Head of caudate nucleus (tissue), 42 donors: ENCODE measurements around the gene PDZD2.
A peak's percentile ranks its signal among the peaks of the same experiment; 100 is the strongest.

ENCODE experiments used
- DNase-seq, 42 donors: peaks; one replicate each; pipeline versions ENCODE4 v3.0.0 to v3.0.0-alpha.2; 2020 to 2021; ENCODE audit warnings: mixed read lengths in 7 of 42
- intact Hi-C: fragments of 100-400 bp; cut with DNase I; formaldehyde crosslinking; loops from one replicate; pipeline ENCODE4 v1.15.0; 2022

Gene PDZD2

DNA sequence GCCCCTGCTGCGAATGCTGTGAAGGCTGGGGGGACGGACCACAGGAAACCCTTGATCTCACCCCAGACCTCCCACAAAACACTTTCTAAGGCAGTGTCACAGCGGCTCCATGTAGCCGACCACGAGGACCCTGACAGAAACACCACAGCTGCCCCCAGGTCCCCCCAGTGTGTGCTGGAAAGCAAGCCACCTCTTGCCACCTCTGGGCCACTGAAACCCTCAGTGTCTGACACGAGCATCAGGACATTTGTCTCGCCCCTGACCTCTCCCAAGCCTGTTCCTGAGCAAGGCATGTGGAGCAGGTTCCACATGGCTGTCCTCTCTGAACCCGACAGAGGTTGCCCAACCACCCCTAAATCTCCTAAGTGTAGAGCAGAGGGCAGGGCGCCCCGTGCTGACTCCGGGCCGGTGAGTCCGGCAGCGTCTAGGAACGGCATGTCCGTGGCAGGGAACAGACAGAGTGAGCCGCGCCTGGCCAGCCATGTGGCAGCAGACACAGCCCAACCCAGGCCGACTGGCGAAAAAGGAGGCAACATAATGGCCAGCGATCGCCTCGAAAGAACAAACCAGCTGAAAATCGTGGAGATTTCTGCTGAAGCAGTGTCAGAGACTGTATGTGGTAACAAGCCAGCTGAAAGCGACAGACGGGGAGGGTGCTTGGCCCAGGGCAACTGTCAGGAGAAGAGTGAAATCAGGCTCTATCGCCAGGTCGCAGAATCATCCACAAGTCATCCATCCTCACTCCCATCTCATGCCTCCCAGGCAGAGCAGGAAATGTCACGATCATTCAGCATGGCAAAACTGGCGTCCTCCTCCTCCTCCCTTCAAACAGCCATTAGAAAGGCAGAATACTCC lies 450.4 kb downstream of the PDZD2 start:
- peak in 6 of 42 donors; percentile 9 to 41 (median 30) for DNase-seq
- intact Hi-C loops, result loop anchor here (10.0 kb wide), 1 partner anchor 505 kb away; no protein-coding TSS in a partner anchor

DNA sequence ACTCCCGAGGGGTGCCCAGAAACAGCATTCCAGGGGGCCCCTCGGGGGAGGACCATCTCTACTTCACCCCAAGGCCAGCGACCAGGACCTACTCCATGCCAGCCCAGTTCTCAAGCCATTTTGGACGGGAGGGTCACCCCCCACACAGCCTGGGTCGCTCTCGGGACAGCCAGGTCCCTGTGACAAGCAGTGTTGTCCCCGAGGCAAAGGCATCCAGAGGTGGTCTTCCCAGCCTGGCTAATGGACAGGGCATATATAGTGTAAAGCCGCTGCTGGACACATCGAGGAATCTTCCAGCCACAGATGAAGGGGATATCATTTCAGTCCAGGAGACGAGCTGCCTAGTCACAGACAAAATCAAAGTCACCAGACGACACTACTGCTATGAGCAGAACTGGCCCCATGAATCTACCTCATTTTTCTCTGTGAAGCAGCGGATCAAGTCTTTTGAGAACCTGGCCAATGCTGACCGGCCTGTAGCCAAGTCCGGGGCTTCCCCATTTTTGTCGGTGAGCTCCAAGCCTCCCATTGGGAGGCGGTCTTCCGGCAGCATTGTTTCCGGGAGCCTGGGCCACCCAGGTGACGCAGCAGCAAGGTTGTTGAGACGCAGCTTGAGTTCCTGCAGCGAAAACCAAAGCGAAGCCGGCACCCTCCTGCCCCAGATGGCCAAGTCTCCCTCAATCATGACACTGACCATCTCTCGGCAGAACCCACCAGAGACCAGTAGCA lies 451.3 kb downstream of the PDZD2 start:
- intact Hi-C loops, result loop anchor here (5.0 kb wide), 1 partner anchor 263 kb away; no protein-coding TSS in a partner anchor

DNA sequence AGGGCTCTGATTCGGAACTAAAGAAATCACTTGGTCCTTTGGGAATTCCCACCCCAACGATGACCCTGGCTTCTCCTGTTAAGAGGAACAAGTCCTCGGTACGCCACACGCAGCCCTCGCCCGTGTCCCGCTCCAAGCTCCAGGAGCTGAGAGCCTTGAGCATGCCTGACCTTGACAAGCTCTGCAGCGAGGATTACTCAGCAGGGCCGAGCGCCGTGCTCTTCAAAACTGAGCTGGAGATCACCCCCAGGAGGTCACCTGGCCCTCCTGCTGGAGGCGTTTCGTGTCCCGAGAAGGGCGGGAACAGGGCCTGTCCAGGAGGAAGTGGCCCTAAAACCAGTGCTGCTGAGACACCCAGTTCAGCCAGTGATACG lies 451.8 kb downstream of the PDZD2 start:
- DNase-seq, result peak in 5 of 42 donors; percentile 5 to 37 (median 35)
- intact Hi-C loops, result loop anchor here (5.0 kb wide), 1 partner anchor 263 kb away; no protein-coding TSS in a partner anchor

More for the DNA sequence above, 451.3 kb downstream of the PDZD2 start:
- DNase-seq, result peak in 6 of 42 donors; percentile 5 to 39 (median 24)

DNA sequence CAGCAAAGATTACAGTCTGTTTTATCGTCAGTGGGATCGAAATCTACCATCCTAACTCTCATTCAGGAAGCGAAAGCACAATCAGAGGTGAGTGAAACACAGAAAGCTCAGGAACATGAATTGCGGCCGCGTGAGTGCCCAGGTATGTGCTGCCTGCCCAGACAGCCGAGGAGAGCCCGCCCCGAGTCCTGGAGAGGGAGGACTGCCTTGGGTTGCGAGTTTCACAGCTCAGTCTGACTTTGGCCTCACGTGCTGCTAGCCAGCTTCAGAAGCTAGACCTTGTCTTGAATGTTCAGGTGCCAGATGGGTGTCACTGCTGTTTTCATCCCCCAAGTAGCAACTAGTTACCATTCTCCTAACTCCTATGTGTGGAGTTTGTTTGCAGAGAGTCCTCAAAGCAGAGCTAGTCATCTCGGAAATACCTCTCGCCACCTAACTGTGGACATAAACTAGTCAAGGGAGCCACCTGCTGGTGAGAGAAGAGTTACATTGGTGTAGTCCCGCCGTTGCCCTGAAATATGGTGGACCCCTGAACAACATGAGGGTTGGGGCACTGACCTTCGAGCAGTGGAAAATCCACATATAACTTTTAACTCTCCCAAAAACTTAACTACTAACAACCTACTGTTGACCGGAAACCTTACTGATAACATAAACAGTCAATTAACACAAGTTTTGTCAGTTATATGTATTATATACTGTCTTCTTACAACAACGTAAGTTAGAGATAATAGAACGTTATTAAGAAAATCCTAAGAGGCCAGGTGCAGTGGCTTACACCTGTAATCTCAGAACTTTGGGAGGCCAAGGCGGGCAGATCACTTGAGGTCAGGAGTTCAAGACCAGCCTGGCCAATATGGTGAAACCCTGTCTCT lies 454.2 kb downstream of the PDZD2 start:
- intact Hi-C loops, result loop anchor here (5.0 kb wide), 1 partner anchor 266 kb away; no protein-coding TSS in a partner anchor
- DNase-seq, result peak in 38 of 42 donors; percentile 37 to 91 (median 72)

DNA sequence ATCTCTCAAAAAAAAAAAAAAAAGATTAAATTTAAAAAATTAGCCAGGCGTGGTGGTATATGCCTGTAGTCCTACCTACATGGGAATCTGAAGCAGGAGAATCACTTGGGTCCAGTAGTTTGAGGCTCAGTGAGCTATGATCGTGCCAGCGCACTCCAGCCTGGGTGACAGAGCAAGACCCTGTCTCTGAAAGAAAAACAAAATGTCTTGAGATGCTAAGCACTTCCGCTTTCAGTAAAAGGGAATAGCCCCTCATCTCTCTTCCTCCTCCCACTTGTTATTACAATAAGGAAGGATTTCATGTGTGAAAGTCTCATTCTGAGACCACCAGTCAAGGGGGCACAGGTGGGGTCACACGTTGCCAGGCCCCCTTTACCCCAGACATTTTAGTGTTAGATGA lies 455.8 kb downstream of the PDZD2 start:
- intact Hi-C loops, result loop anchor here (5.0 kb wide), 1 partner anchor 267 kb away; no protein-coding TSS in a partner anchor
- peak in 4 of 42 donors; percentile 2 to 33 (median 10) for DNase-seq

DNA sequence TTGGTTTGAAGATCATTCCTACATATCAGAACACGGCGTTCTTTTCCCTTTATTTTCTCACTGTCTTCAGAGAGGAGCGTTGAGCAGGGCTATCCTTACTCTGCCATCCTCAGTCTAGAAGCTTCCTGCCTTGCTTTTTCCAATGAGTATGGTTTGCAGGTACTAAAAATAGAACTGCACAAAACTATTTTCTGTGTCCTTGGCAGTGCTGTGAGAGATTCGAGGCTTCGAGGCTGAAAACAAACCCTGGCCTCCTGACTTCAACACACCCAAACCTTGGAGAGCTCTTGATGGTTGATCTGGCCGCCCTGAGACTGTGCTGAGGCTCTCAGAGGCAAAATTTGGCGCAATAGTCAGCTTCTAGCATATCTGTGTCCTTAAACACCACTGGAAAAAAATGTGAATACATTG lies 456.3 kb downstream of the PDZD2 start:
- intact Hi-C loops, result no loop called here
- DNase-seq, result peak in 6 of 42 donors; percentile 2 to 41 (median 14)

DNA sequence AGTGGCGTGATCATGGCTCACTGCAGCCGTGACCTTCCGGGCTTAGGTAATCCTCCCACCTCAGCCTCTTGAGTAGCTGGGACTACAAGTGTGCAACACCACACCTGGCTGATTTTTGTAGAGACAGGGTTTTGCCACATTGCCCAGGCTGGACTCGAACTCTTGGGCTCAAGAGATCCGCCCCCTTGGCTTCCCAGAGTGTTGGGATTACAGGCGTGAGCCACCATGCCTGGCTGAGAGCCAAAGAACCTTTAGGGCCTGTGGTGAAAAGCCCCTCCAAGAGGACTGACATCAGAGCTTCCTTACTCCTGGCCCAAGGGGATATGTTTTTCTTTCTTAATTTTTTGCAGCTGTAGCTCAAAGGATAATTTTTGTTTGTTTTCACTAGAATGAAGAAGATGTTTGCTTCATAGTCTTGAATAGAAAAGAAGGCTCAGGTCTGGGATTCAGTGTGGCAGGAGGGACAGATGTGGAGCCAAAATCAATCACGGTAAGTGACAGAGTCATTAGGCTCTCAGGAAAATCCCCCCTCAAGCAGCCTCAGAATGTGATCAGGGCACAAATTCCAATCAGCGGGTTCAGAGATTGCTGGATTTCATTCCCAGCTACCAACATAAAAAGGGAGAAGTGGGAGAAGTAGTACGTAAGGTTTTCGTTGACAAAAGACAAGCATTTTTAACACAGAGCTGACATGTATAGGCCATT lies 458.1 kb downstream of the PDZD2 start:
- peak in 3 of 42 donors; percentile 7 to 35 (median 14) for DNase-seq
- intact Hi-C loops, result no loop called here

DNA sequence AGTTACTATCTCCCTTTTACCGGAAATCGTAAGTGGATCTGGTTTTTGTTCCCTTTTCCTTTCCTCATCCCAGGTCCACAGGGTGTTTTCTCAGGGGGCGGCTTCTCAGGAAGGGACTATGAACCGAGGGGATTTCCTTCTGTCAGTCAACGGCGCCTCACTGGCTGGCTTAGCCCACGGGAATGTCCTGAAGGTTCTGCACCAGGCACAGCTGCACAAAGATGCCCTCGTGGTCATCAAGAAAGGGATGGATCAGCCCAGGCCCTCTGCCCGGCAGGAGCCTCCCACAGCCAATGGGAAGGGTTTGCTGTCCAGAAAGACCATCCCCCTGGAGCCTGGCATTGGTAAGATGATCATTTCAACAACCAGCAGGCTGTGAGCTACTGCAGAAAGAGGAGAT lies 459.4 kb downstream of the PDZD2 start:
- peak in 15 of 42 donors; percentile 10 to 69 (median 32) for DNase-seq
- intact Hi-C loops, result no loop called here

DNA sequence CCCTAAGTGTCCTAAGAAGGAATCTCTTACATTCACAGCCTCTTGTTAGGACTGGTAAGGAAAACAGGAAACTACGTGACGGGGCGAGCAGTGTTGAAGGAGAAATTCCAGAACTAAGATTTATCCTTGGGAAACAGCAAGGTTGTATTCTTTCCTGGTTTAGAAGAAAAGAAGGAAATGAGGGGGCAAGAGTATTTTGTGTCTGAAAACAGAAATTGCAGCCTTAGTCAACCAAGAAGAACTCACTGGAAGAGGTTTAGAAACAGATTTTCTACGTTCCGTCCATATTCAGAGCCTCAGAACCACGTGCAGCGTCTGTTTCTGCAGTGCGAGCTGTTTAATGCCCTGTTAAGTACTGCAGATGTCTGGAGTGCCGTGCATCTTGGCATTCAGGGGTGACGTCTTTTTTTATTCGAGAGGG lies 460.0 kb downstream of the PDZD2 start:
- intact Hi-C loops, result no loop called here
- peak in 1 of 42 donors; percentile 15 for DNase-seq

DNA sequence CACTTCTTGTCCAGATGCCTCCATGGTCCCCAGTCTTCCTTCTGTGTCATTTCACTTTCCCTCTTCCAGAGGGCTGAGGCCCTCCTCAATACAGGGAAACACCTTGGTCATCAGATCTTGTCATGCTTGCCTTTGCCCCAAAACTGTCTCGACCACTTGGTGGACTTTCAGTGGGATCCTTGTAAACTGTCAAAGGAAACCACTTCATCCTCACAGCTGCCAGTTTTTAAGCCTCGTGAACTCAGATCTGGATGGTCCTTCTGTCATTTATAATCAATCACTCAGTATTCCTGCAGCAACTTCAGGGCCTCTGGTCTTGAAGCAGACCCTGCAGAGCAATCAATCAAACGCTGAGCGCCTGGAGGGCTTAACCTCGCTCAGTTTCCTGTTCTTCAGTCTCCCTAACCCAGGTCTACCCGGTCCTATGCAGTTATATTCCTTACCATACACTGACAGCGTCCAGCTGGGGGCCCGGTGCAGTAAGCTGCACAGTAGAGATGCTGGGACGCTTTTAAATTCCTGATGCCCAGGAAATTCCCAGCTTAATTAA lies 460.6 kb downstream of the PDZD2 start:
- DNase-seq, result peak in 1 of 42 donors; percentile 23
- intact Hi-C loops, result no loop called here

DNA sequence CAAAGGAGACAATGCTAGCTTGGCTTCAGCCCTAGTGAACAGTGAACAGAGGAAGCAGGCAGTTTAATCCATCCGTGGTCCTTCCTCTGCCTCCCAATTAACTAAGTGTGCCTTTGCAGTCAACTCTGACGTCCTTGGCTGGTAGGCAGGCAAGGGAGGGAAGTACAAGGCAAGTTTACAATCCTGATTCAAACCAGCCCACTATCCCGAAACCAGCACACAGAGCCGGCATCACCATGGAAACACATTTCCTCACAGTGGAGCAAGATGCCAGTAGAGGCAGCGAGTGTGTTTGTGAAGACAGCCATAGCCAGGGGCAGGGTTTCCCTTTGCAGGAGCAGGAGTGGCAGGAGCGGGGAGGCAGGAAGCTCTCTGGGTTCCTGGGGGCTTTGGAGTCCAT lies 461.3 kb downstream of the PDZD2 start:
- DNase-seq, result peak in 41 of 42 donors; percentile 38 to 91 (median 72)
- intact Hi-C loops, result no loop called here

DNA sequence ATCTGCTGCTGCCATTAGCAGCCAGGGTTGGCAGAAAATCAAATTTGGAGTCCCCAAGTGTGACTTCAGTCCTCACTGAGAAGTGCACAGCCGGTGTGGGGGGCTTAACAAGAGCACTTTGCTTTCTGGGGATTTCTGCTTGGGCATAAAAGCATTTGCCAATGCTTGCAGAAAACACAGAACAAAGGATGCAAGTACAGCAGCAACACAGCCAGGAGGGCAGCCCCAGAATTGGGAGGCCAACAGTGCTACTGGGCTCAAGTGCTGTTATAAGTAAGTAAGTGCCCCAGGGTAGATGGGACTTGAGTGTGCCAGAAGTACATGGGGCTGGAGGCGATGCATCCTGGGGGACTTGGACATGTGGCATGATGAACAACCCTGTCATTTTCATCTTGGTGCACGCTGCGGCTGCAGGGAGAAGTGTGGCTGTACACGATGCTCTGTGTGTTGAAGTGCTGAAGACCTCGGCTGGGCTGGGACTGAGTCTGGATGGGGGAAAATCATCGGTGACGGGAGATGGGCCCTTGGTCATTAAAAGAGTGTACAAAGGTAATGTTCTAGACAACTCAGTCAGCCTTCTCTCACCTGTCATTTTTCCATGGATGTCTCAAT lies 461.9 kb downstream of the PDZD2 start:
- DNase-seq, result no peak
- intact Hi-C loops, result no loop called here

DNA sequence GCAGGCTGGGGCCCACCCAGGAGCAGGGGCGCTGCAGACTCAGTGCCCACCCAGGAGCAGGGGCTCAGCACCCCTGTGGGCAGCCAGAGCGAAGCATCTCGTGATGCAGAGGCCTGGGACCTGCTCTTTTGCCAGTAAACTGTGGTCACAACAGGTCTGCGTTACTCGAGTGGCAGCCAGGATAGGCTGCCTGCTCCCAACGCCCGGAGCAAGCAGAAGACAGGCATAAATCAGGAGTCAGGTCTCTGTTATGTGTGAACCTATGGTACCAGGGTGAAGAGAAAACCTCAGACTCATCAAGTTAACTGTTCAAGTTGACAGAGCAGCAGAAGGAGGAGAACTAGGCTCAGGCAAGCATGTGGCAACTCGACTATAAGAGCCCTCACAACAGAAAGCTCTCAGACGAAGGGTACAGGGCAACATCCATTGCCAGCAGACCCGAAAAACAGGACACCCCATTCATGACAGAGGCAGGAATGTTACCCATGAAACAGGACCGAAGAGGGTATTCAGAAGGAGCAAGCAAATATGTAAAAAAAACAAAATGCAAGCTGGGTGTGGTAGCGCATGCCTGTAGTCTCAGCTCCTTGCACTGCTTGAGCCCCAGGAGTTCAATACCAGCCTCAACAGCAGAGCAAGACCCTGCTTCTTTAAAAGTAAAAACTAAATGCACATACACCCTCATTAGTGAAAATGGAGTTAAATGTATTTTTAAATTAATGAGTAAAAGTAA lies 463.5 kb downstream of the PDZD2 start:
- DNase-seq, result no peak
- intact Hi-C loops, result no loop called here

DNA sequence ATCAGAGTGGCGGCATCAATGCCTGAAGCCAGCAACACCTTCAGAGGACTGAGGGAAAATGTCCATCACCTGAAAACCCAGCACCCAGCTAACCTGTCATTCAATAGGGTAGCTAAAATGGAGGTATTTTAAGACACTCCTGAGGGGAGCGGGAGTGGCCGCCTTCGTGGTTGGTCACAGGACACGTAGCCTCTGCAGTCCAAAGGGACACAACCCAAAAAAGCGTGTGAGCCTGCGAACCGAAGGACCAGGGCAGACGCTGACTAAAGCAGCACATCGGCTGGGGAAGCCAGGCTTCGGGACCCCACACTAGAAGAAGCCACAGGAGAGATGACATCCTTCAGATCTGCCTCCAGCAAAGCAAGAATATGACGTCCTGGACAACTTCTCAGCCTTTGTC lies 464.6 kb downstream of the PDZD2 start:
- intact Hi-C loops, result no loop called here

DNA sequence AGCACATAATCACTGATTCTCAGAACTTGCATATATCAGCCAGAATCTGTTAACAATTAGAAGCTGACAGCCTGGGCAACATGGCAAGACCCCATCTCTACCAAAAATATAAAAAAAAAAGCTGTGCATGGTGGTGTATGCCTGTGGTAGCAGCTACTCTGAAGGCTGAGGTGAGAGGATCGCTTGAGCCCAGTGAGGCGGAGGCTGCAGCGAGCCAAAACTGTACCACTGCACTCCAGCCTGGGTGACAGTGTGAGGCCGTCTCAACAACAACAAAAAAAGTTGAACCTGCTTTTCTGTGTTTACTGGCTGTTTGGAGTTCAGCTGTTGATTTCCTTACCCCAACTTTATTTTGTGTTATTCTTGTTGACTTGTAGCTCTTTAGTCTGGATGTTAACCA lies 468.4 kb downstream of the PDZD2 start:
- intact Hi-C loops, result no loop called here

More for the DNA sequence above, 464.6 kb downstream of the PDZD2 start:
- DNase-seq, result no peak

DNA sequence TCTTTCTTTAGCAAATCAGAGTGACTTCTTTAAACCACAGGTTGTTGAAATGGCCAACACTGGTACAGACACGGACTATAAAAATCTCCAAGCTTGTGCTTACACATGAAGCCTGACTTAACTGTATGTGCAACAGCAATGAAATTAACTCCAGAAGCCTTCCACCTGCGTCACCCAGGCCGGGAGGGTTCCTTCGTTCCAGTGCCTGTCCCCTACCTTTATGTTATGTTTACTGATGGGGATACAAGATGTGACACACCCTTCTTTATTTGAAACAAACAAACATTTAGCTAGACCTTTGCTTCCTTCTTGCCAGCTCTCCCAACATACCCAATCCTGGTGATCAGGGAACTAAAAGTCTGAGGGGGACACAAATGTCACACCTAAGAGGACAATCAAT lies 469.2 kb downstream of the PDZD2 start:
- intact Hi-C loops, result no loop called here
- DNase-seq, result no peak

More for the DNA sequence above, 468.4 kb downstream of the PDZD2 start:
- no peak for DNase-seq

DNA sequence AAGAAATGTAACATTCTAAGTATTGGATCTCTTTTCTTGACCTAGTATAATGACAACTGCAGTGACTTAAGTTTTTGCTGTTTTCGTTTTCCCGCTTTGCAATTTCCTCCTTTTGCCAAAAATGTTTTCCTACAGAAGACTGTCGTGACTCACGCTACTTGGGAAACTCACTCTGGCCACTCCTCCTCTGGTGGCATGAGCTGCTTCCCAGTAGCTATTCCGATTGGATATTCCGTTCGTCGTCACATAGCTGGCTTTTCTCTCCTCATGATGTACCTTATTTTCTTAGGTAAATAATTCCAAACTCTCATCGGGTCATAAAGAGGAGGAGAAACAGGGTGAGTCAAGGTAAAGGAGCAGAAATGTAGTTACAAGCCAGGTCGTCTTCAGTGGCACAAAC lies 470.3 kb downstream of the PDZD2 start:
- DNase-seq, result no peak
- intact Hi-C loops, result no loop called here
